ENCODE results near the gene EXOC3.
"Not testable (repeated sequence)": the region's sequence is repeated elsewhere in the genome, so short reads cannot be mapped to it uniquely, and the experiment has no call there.

The EXOC3 gene

GRCh38 chr5:474232-474839 lies 31.4 kb downstream of the EXOC3 start:
- not testable (repeated sequence) for DNase-seq (ENCODE audit: low spot score)

- no peak for DNase-seq (ENCODE audit: low spot score)
Observed at GRCh38 chr5:474840-475661, 32.1 kb downstream of the EXOC3 start.

GRCh38 chr5:475704-476101 lies 32.7 kb downstream of the EXOC3 start:
- no peak for DNase-seq (ENCODE audit: low spot score)

GRCh38 chr5:476102-476813 lies 33.3 kb downstream of the EXOC3 start:
- no peak for DNase-seq (ENCODE audit: low spot score)

DNA sequence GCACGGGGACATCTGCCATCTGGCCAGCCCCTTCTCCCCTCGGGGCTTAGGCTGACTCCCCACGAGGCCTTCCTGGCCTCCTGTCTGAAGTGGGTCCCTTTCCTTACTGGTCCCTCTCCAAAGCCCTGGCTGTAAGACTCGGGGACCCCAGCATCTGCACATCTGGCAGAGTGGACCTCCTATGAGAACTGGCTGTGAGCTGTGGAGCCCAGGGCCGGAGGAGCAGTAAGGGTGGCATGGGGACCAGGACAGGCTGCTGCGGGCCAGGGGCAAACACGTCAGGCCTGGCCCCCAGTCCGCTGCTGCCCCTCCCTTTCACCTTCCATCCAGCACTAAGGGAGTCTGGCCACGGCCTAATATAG lies 33.8 kb downstream of the EXOC3 start:
- no peak for DNase-seq (ENCODE audit: low spot score)

DNA sequence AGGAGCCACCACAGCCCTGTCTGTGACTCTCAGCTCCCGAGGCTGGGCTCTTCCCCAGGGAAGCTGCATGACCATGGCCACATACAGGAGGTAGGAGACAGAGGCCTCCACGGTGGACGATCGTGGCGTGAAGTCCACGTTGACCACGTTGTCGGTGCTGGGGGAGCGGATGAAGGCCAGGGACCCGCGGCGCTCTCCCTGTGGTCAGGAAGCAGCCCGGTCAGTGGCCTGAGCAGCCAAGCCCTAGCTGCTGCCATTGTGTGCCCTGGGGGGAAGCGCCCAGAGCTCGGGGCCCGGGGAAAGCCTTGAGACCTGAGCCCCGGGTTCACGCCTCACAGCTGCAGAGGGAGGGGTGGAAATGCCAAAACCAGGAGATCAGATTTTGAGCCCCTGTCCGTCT lies 34.3 kb downstream of the EXOC3 start:
- DNase-seq (ENCODE audit: low spot score) = no peak

DNA sequence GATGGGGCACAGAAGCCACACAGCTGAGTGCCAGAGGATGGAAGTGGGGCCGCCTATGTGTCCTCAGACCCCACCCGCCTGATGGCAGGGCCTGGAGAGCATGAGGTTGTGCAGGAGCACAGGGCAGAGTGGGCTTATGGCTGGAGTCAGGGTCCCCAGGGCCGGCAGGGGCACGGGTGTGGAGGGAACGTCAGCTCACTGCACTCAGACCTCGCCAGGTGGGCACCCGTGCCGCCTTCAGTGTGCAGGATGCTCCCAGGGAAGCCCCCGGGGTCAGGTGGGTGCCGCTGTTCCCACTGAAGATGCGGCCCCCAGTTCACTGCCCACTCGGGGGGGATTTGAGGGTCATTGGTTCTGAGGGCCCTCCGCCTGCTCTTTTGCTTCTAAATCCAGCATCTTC lies 34.9 kb downstream of the EXOC3 start:
- DNase-seq (ENCODE audit: low spot score) = no peak

GRCh38 chr5:478369-478981 lies 35.5 kb downstream of the EXOC3 start:
- no peak for DNase-seq (ENCODE audit: low spot score)

- DNase-seq (ENCODE audit: low spot score) = no peak
Observed at GRCh38 chr5:478982-479535, 36.1 kb downstream of the EXOC3 start.

GRCh38 chr5:479566-480319 lies 36.8 kb downstream of the EXOC3 start:
- no peak for DNase-seq (ENCODE audit: low spot score)

DNA sequence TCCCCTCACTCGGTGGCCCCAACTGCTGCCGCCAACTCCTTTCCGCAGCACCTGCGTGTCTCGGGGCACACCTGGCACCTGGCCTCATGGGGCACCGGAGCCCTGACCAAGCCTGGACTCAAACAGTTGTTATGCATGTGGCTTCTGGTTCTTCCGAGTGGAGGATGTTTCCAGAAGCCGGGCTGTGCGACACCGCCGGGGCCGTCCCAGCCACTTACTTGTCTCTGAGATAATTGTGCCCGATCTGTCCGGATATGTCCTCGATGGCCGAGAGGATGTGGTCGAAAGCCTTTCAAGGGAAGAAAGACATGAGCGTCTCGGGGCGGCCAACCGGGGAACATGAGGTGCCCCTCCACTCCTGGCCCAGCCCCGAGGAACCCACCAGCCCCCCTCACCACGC lies 38.4 kb downstream of the EXOC3 start:
- DNase-seq (ENCODE audit: low spot score) = no peak

- no peak for DNase-seq (ENCODE audit: low spot score)
Observed at GRCh38 chr5:482021-482420, 39.0 kb downstream of the EXOC3 start.

GRCh38 chr5:482506-482905 lies 39.5 kb downstream of the EXOC3 start:
- DNase-seq (ENCODE audit: low spot score) = no peak

DNA sequence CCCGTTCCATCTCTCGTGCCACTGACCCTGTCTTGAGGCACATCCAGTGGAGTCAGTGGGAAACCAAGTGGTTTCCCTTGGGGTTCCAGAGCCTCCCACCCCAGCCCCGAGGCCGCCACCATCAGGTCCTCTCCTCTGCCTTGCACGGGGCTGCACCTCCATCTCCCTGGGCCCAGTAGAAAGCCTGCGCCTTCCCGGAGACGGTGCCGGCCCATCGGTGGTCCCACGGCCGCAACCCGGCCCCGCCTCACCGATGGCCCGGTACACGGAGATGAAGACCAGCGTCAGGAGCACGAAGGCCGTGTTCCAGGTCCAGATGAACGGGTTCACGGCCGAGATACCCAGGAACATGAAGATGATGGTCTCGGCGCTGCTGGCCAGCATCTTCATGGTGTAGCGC lies 40.0 kb downstream of the EXOC3 start:
- no peak for DNase-seq (ENCODE audit: low spot score)

- no peak for DNase-seq (ENCODE audit: low spot score)
Observed at GRCh38 chr5:483434-484140, 40.6 kb downstream of the EXOC3 start.

GRCh38 chr5:484556-484955 lies 41.6 kb downstream of the EXOC3 start:
- no peak for DNase-seq (ENCODE audit: low spot score)

DNA sequence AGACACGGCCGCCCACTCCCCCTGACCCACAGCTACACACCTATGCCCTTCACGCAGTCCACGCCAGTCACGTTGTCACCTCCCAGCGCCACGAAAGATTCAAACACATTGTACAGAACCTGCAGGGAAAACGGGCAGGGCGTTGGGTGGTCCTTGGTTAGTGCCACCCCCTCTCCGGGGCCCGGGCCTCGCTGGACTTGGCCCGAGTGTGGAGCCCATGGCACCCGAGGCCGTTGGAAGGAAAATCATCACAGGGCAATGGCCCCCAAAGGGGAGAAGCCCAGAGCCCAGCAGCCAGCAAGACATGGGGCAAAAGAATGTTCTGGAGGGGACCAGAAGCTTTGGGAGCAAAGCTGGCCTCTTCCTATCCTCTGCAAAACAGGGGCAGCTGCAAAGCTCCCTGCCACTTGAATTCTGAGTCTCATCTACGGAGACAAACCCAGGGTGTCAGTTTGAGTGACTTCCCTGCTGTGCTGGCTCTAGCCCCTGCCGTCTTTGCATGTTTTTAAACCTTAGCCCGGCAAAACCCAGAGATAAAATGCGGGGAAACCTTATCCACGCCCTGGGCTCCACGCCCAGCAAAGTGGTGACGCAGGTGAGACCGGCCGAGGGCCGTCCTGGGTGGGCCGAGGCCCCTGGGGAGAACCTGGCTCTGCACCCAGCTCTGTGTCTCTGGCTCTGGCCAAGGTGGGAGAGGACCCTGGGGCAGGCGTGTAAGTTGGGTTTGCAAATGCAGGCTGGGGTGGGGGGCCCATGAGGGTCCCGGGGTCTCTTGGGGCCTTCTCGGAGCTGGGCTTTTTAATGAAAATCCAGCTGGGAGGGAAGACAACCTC lies 42.4 kb downstream of the EXOC3 start:
- DNase-seq (ENCODE audit: low spot score) = no peak

DNA sequence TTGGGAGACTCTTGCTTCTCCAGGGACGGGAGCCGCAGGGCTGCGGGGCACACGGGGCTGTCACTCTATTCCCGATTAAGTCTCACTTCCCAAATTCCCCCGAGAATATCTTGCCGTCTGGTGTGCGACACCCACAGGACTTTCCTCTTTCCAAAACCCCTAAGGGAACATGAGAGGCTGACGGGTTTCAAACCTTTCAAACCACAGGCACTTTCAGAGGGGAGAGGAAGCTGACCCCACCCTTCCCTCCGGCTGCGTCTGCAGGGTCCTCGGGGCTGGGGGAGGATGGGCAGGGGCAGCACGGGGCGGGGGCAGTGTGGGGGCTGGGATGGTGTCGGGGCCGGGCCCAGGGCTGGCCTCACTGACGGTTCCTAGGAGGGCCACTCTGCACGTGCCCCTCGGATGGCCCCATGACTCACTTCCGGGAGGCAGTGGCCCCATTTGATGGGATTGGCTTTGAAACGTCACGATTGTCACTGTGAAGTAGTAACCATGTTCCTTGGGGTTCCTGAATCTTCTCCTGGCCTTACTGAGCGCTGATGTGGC lies 43.0 kb downstream of the EXOC3 start:
- DNase-seq (ENCODE audit: low spot score) = peak; percentile 78

DNA sequence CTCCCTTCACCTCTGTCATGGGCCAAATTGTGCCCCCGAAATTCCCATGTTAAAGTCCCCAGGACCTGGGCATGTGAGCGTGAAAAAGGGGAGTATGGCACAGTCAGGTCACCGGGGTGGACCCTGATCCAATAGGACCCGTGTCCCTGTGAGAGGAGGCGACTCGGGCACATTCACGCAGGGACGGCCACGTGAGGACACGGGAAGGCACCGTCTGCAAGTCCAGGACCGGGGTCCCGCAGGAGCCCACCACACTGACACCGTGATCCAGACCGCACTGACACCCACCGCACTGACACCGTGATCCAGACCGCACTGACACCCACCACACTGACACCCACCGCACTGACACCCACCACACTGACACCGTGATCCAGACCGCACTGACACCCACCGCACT lies 43.6 kb downstream of the EXOC3 start:
- DNase-seq (ENCODE audit: low spot score) = not testable (repeated sequence)

- no peak for DNase-seq (ENCODE audit: low spot score)
Observed at GRCh38 chr5:488241-488640, 45.3 kb downstream of the EXOC3 start.
